ENCODE measurements around the gene KLHL6. TPM values are rescaled to one million over a fixed set of nuclear protein-coding genes. Genes with fewer than 3 reads are reported as not detected.

Gene KLHL6
- total RNA-seq, 1 experiment from 2014 or later = 0.03 TPM

- no peak overlapping the region for H3K27ac ChIP-seq (ENCODE audit: low read length)
- no peaks in the 10 kb centered on the region for H3K36me3 ChIP-seq (ENCODE audit: control insufficient read depth, insufficient read depth, low read length)
- in situ Hi-C loops (cut with HindIII; ENCODE audit: low pct_unique_long_range_greater_than_20kb, low sequenced_read_pairs) (no loop called here), intact Hi-C loops (cut with micrococcal nuclease; ENCODE audit: unreplicated experiment) (no loop called here)
- ATAC-seq (no peak), DNase-seq (ENCODE audit: low read depth, low spot score) (no peak)
- H3K4me3 ChIP-seq (ENCODE audit: low read depth in 2 of 2, low read length in 2 of 2) = no peak overlapping the region
- ChIA-PET POLR2A (no interaction called here), CTCF (no interaction called here)
- BruUV-seq (replicated peaks) = no TSS peak
- TF ChIP-seq CTCF (IDR thresholded peaks at IDR 0.05) (no peak), TCF7L2 (IDR thresholded peaks at IDR 0.05; ENCODE audit: low read depth, low read length) (no peak), SIN3A (IDR thresholded peaks at IDR 0.05; ENCODE audit: borderline replicate concordance, insufficient read depth, low read depth, low read length) (no peak), POLR2AphosphoS5 (IDR thresholded peaks at IDR 0.05; ENCODE audit: low read depth, low read length) (no peak), REST (IDR thresholded peaks at IDR 0.05; ENCODE audit: insufficient read depth in 1 of 2, low read depth in 2 of 2, low read length in 1 of 2) (no peak)
- peaks cover 21% of the 10 kb centered on the region; the same call in 1 of the 2 replicates for H3K9me3 ChIP-seq (ENCODE audit: control insufficient read depth, insufficient read depth, low read depth, low read length)
- peaks cover 2% of the 10 kb centered on the region for H3K27me3 ChIP-seq (ENCODE audit: control insufficient read depth, insufficient read depth, low read length)
- H3K4me1 ChIP-seq (ENCODE audit: control insufficient read depth, insufficient read depth, low read length) = no peaks in the 10 kb centered on the region
Observed at GRCh38 chr3:183439515-183439914, 116.0 kb downstream of the KLHL6 start.

- ChIA-PET POLR2A (no interaction called here), CTCF (interaction anchor here (1.0 kb wide), 1 partner anchor 56 kb away, joined by 3 read pairs; no protein-coding TSS in a partner anchor)
- TF ChIP-seq SIN3A (IDR thresholded peaks at IDR 0.05; ENCODE audit: borderline replicate concordance, insufficient read depth, low read depth, low read length) = no peak
- TF ChIP-seq REST (IDR thresholded peaks at IDR 0.05; ENCODE audit: insufficient read depth in 1 of 2, low read depth in 2 of 2, low read length in 1 of 2) = no peak
- no peak for TF ChIP-seq CTCF (IDR thresholded peaks at IDR 0.05)
- no peak for TF ChIP-seq POLR2AphosphoS5 (IDR thresholded peaks at IDR 0.05; ENCODE audit: low read depth, low read length)
- no peak for TF ChIP-seq TCF7L2 (IDR thresholded peaks at IDR 0.05; ENCODE audit: low read depth, low read length)
- in situ Hi-C loops (cut with HindIII; ENCODE audit: low pct_unique_long_range_greater_than_20kb, low sequenced_read_pairs) = no loop called here
- intact Hi-C loops (cut with micrococcal nuclease; ENCODE audit: unreplicated experiment) = no loop called here
- no peak overlapping the region for H3K27ac ChIP-seq (ENCODE audit: low read length)
- H3K4me3 ChIP-seq (ENCODE audit: low read depth in 2 of 2, low read length in 2 of 2) = no peak overlapping the region
- DNase-seq (ENCODE audit: low read depth, low spot score) (no peak), ATAC-seq (no peak)
- H3K27me3 ChIP-seq (ENCODE audit: control insufficient read depth, insufficient read depth, low read length) = peaks cover 2% of the 10 kb centered on the region
- H3K36me3 ChIP-seq (ENCODE audit: control insufficient read depth, insufficient read depth, low read length) = no peaks in the 10 kb centered on the region
- H3K4me1 ChIP-seq (ENCODE audit: control insufficient read depth, insufficient read depth, low read length) = no peaks in the 10 kb centered on the region
- H3K9me3 ChIP-seq (ENCODE audit: control insufficient read depth, insufficient read depth, low read depth, low read length) = peaks cover 13% of the 10 kb centered on the region; the same call in 1 of the 2 replicates
- no TSS peak for BruUV-seq (replicated peaks)
Observed at GRCh38 chr3:183438735-183439134, 116.8 kb downstream of the KLHL6 start.
